GM18951 (cell line): ENCODE measurements around the gene DAPP1.

Source experiments
- POLR2A ChIP-seq: IDR thresholded peaks from 4 replicates; pipeline ENCODE4 v1.6.1; 2011; ENCODE audit warnings: mild to moderate bottlenecking; ENCODE audit not compliant: insufficient read length, insufficient read depth; ENCODE audit errors: extremely low read depth
- in situ Hi-C: fragments of 300-500 bp; cut with MboI; formaldehyde crosslinking; loops from one replicate; pipeline ENCODE4 v1.12.0; 2022; ENCODE audit warnings: low sequenced_read_pairs, mixed read lengths, inconsistent platforms; ENCODE audit not compliant: unreplicated experiment

Gene DAPP1

GRCh38 chr4:99832321-99832720, 15.7 kb downstream of the DAPP1 start:
- in situ Hi-C loops, result no loop called here
- TF ChIP-seq POLR2A, result no peak

GRCh38 chr4:99832758-99833157, 16.1 kb downstream of the DAPP1 start:
- no peak for TF ChIP-seq POLR2A
- in situ Hi-C loops, result no loop called here

- in situ Hi-C loops, result no loop called here
- no peak for TF ChIP-seq POLR2A
These were observed 17.1 kb downstream of the DAPP1 start for GRCh38 chr4:99833756-99834155.

- in situ Hi-C loops, result no loop called here
These were observed 17.9 kb downstream of the DAPP1 start for GRCh38 chr4:99834569-99834968.

GRCh38 chr4:99835942-99836341, 19.3 kb downstream of the DAPP1 start:
- in situ Hi-C loops, result no loop called here
- TF ChIP-seq POLR2A, result no peak

More at GRCh38 chr4:99834569-99834968, 17.9 kb downstream of the DAPP1 start:
- TF ChIP-seq POLR2A, result no peak

- no peak for TF ChIP-seq POLR2A
- in situ Hi-C loops, result no loop called here
These were observed 22.3 kb downstream of the DAPP1 start for GRCh38 chr4:99838927-99839326.

- TF ChIP-seq POLR2A, result no peak
- in situ Hi-C loops, result no loop called here
These were observed 24.5 kb downstream of the DAPP1 start for GRCh38 chr4:99841129-99841528.

- in situ Hi-C loops, result no loop called here
- no peak for TF ChIP-seq POLR2A
These were observed 26.8 kb downstream of the DAPP1 start for GRCh38 chr4:99843413-99843812.

GRCh38 chr4:99844048-99844447, 27.4 kb downstream of the DAPP1 start:
- in situ Hi-C loops, result no loop called here
- TF ChIP-seq POLR2A, result no peak

- in situ Hi-C loops, result no loop called here
- no peak for TF ChIP-seq POLR2A
These were observed 28.6 kb downstream of the DAPP1 start for GRCh38 chr4:99845179-99845578.

- in situ Hi-C loops, result no loop called here
- TF ChIP-seq POLR2A, result no peak
These were observed 29.3 kb downstream of the DAPP1 start for GRCh38 chr4:99845708-99846469.

GRCh38 chr4:99846891-99847290, 30.3 kb downstream of the DAPP1 start:
- in situ Hi-C loops, result no loop called here
- TF ChIP-seq POLR2A, result no peak

- in situ Hi-C loops, result no loop called here
These were observed 30.8 kb downstream of the DAPP1 start for GRCh38 chr4:99847362-99847976.

GRCh38 chr4:99848591-99849001, 32.0 kb downstream of the DAPP1 start:
- TF ChIP-seq POLR2A, result no peak
- in situ Hi-C loops, result no loop called here

More at GRCh38 chr4:99847362-99847976, 30.8 kb downstream of the DAPP1 start:
- TF ChIP-seq POLR2A, result no peak

GRCh38 chr4:99852199-99852749, 35.6 kb downstream of the DAPP1 start:
- no peak for TF ChIP-seq POLR2A
- in situ Hi-C loops, result no loop called here
